HK-2 (cell line): ENCODE data around the gene IP6K2.
A peak's percentile ranks its signal among the peaks of the same experiment; 100 is the strongest.
"Not testable (repeated sequence)": the region's sequence is repeated elsewhere in the genome, so short reads cannot be mapped to it uniquely, and the experiment has no call there.

Experiments used
- DNase-seq: peaks from one replicate; pipeline ENCODE4 v3.0.0-alpha.2; 2018; ENCODE audit not compliant: unreplicated experiment

IP6K2 gene

GRCh38 chr3:48716982-48717746 lies at the start of gene IP6K2:
Gene IP6K2, minus strand, starts transcription at chr3:48717221. Its CDS starts 21,930 bp downstream, at chr3:48695291.
- DNase-seq: peak; percentile 96

- DNase-seq: no peak
These were observed 48.4 kb upstream of the IP6K2 start for GRCh38 chr3:48765376-48765775.

- DNase-seq: no peak
These were observed 45.8 kb upstream of the IP6K2 start for GRCh38 chr3:48762816-48763215.

- not testable (repeated sequence) for DNase-seq
These were observed 43.0 kb upstream of the IP6K2 start for GRCh38 chr3:48759991-48760540.

GRCh38 chr3:48759531-48759930 lies 42.5 kb upstream of the IP6K2 start:
- DNase-seq: not testable (repeated sequence)

- no peak for DNase-seq
These were observed 42.0 kb upstream of the IP6K2 start for GRCh38 chr3:48759071-48759470.

- DNase-seq: no peak
These were observed 39.6 kb upstream of the IP6K2 start for GRCh38 chr3:48756640-48757039.

GRCh38 chr3:48750856-48751255 lies 33.8 kb upstream of the IP6K2 start:
- no peak for DNase-seq

GRCh38 chr3:48748754-48749153 lies 31.7 kb upstream of the IP6K2 start:
- no peak for DNase-seq

GRCh38 chr3:48747706-48748105 lies 30.7 kb upstream of the IP6K2 start:
- no peak for DNase-seq

GRCh38 chr3:48747015-48747615 lies 30.1 kb upstream of the IP6K2 start:
- DNase-seq: no peak

GRCh38 chr3:48743773-48744172 lies 26.8 kb upstream of the IP6K2 start:
- DNase-seq: no peak

GRCh38 chr3:48741226-48741625 lies 24.2 kb upstream of the IP6K2 start:
- not testable (repeated sequence) for DNase-seq

- peak; percentile 52 for DNase-seq
These were observed 23.2 kb upstream of the IP6K2 start for GRCh38 chr3:48739955-48740823.

- no peak for DNase-seq
These were observed 22.6 kb upstream of the IP6K2 start for GRCh38 chr3:48739617-48739954.

- no peak for DNase-seq
These were observed 22.1 kb upstream of the IP6K2 start for GRCh38 chr3:48738926-48739616.

- no peak for DNase-seq
These were observed 21.1 kb upstream of the IP6K2 start for GRCh38 chr3:48738144-48738536.

- not testable (repeated sequence) for DNase-seq
These were observed 18.2 kb upstream of the IP6K2 start for GRCh38 chr3:48735075-48735767.

GRCh38 chr3:48734541-48734940 lies 17.5 kb upstream of the IP6K2 start:
- not testable (repeated sequence) for DNase-seq

GRCh38 chr3:48733752-48734518 lies 16.9 kb upstream of the IP6K2 start:
- DNase-seq: not testable (repeated sequence)
